GM21717 (cell line): Measurements from ENCODE around the gene MED12.

ENCODE experiments used
- ATAC-seq: cut with Tn5 transposase; IDR thresholded peaks from one replicate; pipeline ENCODE4 v1.9.1; 2021; ENCODE audit warnings: mild to moderate bottlenecking, moderate library complexity; ENCODE audit not compliant: unreplicated experiment

MED12 gene

DNA sequence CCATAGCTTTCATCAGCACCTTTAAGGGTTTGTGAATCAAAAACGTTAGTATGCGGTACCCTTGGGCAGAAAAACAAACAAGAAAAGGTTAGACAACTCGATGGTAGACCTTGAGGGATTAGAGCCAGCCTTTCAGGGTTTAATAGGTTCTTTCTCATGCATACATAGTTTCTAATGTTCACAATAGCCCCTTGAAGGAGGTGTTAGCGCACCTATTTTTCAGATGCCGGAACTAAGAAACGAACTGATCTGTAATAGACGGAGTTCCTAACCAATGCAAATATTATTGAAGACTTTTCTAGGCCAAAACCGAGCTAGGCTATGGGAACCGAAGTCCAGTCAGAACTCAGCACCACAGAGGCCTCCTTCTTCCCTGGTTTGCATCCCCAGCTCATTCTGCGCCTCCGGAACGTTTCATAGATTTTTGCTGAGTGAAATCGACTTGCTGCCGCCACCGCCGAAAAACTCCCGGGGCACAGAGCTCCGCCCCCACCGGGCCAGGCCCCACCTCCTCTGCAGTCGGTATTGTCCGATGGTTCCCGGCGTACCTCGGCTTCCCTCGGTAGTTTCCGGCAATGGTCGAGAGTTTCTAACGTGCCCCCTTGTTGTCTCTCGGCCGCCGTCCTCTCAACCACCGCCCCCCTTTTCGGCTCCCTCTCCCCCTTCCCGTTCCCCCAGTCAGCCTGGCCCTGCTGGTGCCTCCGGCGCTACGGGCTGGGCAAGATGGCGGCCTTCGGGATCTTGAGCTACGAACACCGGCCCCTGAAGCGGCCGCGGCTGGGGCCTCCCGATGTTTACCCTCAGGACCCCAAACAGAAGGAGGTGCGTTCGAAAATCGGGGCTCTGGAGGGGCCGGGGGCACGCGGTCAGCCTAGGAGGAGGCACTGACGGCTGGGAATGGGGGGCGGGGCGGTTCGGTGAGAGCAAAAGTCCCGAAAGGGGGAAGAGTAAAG lies at the start of gene MED12:
TSS of gene MED12 (plus strand) at position 565 of the 953 bp plus-strand sequence. CDS start at position 724, 159 bp downstream.
- peak; percentile 78 for ATAC-seq

DNA sequence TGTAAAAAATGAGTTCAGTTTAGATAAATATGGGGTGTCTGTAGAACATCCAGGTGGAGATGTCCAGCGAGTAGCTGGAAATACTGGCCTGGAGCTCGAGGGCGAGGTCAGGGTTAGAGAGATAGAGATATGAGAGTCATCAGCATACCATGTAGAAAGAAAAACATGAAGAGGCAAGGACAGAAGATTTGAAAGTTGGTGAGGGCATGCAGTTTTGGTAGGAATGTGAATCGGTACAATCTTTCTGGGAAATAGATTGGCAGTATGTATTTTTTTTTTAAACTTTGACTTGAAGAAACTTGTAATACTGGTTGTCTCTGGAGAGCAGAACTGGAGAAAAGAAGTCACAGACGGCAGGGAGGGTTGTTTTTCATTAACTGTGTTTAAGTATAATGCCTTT lies 47.9 kb upstream of the MED12 start:
- ATAC-seq = no peak

DNA sequence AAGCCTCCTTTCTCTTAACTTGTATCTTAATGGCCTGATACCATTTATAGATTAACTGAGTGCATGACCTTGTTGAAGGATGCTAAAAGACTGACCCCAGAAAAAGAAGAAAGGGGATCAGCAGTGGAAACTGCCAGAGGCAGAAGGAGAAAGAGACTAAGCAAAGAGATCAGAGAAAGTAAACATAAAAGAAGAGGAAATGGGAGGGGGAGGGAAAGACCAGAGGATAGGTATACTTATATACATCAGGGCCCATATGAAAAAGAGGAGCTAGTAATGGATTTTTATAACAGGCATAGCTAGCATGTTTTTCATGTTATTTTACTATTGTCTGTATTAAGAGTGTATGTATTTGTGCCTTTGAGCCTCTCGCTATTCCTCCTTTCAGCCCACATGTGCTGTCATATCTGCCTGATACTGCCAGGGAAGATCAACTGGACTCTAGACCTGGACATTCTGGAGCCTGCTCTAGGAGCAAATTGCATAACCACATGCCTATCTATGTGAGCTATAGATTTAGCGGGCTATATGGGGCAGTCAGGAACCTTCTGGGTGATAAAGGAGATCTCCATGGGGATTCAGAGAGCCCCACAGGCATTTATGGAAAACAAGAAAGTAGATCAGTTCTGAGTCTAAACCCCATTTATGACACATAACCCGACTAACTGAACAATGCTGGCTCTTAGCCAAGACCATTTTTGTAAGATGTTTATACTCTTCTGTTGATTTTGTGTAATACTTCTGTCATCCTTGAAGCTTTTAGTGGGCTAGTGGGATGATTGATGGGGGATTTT lies 36.9 kb upstream of the MED12 start:
- ATAC-seq = no peak

DNA sequence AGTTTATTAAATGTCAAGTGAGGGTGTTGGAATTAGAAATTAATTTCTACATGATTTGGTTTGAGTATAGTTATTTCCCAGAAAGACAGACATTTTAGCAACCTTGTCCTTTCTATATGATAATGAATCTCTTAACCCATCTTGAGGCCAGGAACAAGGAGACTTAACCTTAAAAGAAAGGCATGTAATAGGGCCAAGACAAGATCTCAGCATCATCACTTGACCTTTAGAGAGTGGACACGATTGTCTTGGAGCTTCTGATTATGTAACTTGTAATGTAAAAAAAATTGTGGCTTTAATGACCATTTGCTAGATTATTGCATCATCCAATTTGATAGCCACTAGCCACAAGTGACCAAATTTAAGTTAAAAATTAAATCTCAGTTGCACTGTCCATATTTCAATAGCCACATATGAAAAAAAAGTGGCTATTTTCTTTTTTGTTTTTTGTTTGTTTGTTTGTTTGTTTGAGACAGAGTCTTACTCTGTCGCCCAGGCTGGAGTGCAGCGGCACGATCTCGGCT lies 36.2 kb upstream of the MED12 start:
- no peak for ATAC-seq

DNA sequence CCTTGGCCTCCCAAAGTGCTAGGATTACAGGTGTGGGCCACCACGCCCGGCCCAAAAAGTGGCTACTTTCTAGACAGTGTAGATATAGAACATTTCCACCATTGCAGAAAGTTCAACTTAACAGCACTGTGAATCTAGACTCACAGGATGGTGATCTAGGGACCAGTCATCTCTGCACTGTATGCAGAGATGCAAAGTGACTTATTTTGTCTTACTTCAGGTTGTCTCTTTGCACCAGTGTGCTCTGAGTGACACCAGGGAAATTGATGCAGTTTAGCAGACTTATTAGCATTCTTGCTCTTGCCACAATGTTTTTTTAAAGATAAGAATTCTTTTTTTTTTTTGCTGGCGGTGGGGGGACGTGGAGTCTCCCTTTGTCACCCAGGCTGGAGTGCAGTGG lies 35.6 kb upstream of the MED12 start:
- ATAC-seq = no peak

DNA sequence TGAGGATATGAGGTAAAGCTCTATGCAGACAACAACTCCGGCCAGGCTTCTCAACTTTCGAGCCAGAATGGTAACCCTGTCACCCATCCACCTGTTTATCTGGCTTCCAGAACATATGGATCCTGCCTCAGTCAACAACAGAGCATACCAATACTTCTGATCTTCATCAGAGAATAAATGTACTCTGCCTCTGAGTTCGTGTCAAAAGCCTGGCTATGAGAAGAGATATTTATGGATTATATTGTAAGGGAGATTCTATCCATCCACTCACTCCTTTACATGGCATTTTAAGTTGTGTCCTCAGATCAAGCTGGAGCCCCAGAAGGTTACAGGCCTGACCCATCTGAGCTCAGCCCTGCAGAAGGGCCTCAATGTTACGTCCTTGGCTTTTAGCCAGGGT lies 32.5 kb upstream of the MED12 start:
- no peak for ATAC-seq

DNA sequence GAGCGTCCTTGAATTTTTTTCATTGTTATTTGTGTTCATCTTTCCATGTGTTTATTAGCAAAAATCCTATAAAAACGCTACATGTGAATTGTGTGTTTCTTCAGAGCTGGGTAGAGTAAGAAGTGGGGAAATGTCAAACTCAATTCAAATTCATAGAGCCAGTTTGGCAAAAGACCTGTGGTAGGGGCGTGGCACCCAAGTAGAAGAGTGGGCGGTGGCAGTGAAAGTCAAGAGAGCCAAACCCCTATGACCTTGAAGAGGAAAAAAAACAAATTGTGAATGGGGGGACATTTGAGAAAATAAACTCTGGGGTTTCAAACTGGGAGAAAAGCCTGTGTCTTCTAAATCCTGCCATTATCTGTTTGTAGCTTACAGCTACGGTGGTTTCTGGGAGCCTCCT lies 27.1 kb upstream of the MED12 start:
- no peak for ATAC-seq

DNA sequence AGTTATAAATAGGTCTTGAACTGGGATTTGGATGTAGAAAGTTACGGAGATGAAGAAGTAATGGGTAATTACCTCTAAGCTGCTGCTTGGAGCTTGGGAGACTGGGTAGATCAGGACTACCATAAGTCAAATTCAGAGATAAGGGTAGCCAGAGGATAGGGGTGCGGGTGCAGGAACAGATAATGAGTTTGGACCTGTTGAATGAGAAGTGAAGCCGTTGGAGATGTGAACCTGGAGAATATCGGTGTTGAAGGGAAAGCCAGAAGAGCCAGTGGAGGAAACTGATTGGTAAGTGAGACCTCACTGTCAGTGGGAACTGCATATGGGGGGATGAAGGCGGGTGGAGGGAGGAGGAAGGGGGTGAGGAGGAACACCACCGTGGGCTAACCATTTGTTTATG lies 23.4 kb upstream of the MED12 start:
- ATAC-seq = no peak

DNA sequence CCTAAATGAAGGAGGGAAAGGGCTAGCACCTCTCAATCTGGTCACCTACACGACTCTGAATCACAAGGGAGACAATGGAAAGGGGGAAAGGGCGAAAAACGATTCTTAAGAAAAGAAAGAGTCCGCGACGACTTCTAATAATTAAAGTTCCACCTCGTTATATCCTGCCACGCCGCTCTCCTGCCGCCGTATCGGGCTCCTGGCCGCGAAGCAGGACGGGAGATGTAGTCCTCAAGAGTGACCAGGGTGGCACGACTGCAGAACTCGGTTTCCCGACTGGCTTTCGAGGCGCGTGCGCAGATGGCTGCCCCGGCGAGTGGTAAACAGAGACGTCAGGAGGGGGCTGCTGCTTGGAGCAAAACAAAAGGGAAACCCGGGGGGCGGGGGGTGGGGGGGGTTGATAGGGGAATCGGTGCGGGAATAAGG lies 22.8 kb upstream of the MED12 start, which contains the start of gene FOXO4:
TSS of gene FOXO4 (plus strand) at position 297 of the 426 bp plus-strand sequence. CDS start 678 bp downstream, outside the sequence.
- peak; percentile 80 for ATAC-seq

DNA sequence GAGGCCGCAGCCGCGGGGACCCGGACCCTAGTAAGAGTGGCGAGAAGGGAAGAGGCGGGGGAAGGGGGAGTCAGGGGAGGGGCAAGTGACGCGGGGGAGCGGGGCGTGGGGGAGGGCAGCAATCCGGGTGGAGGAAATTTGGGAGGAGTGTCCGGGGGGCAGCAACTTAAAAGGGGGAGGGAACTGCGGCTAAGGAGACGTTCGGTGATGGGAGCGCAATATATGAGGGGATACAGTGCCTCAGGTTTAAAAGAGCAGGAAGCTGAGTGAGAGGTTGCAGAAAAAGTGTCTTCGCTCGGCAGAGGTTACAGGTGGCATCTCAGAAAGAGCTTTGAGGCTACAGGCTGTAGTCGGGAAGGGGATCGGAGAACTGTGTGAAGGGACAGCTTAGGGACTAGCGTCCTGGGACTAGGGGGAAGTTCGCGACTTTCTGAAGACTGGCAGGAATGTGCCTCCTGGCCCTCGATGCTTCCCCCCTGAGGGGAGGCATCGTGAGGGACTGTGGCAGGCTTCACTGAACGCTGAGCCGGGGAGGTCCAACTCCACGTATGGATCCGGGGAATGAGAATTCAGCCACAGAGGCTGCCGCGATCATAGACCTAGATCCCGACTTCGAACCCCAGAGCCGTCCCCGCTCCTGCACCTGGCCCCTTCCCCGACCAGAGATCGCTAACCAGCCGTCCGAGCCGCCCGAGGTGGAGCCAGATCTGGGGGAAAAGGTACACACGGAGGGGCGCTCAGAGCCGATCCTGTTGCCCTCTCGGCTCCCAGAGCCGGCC lies 22.2 kb upstream of the MED12 start:
- peak; percentile 20 for ATAC-seq

DNA sequence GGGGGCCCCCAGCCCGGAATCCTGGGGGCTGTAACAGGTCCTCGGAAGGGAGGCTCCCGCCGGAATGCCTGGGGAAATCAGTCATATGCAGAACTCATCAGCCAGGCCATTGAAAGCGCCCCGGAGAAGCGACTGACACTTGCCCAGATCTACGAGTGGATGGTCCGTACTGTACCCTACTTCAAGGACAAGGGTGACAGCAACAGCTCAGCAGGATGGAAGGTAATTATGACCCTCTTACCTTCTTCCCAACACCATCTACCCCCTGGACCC lies 21.7 kb upstream of the MED12 start:
- ATAC-seq = no peak

DNA sequence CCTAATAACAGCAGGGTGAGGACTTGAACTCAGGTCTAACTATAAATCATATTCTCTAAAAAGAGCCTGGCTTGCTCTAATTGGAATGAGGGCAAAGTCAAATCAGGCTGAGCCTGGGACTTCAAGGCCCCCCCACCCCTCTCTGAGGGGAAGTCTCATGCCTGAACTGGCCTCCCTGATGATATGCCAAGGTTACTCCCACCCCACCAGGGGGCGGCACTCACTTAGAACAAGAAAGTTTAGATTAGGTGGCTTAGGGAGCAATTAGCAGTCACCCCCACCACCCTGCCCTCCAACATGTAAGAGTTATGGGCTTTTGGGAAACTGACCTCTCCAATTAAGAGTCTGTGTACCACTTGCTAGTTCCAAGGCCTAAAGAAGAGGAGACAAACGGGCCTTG lies 20.1 kb upstream of the MED12 start:
- peak; percentile 47 for ATAC-seq

DNA sequence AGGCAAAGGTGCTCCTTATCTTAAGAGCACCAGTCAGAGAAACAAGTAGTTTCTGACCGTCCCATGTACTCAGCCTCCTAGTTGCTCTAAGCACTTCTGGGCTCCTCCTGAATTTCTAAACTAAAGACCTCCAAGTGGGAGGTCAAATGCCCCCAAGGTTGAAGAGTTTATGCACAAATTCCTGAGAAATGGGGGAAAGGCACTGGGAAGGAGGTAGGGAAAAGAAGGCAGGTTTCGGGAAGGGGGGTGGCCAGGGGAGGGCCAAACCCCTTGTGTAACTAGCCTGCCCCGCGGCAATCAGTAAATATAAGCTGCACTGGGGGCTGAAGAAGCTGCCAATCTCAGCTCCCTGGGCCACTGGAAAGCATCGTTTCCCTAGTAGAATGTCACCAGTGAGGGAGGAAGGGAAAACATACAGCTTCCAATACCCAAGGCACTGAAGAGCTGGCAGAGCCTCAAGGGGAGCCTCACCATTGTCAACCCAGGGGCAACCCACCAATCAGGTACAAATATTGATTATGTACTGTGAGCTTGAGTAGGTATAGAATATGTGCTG lies 19.4 kb upstream of the MED12 start:
- ATAC-seq = no peak

DNA sequence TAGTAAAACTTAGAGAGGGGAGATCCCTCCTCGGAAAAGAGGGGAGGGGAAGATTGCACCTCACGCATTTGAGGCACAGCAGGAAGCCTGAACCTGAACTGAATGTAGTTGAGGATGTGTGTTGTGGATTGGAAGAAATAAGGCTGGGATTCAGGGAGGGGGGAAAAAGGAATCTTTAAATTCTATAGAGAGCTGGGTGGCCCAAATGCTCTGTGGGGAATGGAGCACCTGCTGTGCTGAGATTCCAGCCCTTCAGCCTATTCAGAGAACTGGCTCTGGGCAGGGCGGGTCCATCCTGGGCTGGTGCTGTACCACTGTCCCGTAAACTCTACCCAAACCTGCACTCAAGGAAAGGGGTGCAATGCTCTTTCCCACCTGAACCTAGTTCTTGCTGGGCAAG lies 18.7 kb upstream of the MED12 start:
- no peak for ATAC-seq

DNA sequence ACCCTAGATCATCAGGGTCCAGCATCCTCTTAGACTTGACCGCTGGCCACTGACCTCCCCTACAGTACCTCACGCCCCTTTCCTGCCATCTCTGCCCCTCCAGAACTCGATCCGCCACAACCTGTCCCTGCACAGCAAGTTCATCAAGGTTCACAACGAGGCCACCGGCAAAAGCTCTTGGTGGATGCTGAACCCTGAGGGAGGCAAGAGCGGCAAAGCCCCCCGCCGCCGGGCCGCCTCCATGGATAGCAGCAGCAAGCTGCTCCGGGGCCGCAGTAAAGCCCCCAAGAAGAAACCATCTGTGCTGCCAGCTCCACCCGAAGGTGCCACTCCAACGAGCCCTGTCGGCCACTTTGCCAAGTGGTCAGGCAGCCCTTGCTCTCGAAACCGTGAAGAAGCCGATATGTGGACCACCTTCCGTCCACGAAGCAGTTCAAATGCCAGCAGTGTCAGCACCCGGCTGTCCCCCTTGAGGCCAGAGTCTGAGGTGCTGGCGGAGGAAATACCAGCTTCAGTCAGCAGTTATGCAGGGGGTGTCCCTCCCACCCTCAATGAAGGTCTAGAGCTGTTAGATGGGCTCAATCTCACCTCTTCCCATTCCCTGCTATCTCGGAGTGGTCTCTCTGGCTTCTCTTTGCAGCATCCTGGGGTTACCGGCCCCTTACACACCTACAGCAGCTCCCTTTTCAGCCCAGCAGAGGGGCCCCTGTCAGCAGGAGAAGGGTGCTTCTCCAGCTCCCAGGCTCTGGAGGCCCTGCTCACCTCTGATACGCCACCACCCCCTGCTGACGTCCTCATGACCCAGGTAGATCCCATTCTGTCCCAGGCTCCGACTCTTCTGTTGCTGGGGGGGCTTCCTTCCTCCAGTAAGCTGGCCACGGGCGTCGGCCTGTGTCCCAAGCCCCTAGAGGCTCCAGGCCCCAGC lies 17.6 kb upstream of the MED12 start:
- ATAC-seq = no peak

DNA sequence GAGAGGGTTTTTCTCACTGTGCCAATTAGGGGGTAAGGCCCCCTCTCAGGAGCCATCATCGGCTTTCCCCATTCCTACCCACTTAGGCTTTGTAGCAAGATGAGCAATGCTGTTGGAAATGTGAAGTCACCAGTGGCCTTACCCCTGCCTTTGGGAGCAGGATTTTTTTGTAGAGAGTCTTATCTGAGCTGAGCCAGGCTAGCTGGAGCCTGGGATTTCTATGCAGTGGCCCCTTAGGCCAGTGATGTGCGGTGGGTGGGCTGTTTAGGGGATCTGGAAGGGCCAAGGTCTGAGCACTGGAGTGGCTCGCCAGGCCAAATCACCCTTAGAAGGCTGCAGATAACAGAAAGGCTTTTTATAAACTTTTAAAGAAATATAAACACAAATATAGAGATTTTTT lies 16.1 kb upstream of the MED12 start:
- ATAC-seq = no peak

DNA sequence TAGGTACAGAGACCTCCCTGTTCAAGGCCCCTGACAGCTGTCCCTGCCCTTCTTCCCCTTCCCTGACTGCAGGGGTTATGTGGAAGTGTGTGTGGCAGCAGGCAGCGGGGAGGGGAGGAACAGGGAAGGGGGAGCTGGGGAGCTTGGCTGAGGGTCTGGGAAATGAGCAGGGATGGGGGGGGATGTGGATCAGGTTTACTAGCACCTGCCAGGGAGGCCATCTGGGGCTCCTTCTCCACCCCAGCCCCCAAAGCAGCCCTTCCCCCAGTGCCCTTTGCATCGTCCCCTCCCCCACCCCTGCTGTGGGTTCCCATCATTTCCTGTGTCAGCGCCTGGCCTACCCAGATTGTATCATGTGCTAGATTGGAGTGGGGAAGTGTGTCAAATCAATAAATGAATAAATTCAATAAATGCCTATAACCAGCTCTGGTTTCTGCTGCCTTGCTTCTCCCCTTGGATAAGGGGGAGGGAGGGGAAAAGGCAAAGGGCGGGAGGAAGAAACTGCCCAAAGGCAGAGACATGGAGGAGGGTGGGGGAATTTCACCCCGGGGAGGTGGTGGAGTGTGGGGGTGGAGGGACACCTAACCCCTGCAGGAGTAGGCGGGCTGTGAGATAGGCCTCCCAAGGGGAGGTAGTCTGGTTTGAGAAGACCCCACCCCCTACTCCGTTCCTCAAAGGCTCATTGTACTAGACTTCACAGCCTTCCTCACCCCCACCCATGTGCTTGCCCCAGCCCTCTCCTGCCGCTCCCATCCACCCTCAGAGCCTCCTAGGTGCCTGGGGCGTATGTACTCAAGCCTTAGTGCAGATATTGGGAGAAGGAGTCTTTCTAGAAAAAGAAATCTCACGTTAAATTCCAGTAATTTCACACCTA lies 15.0 kb upstream of the MED12 start:
- no peak for ATAC-seq

DNA sequence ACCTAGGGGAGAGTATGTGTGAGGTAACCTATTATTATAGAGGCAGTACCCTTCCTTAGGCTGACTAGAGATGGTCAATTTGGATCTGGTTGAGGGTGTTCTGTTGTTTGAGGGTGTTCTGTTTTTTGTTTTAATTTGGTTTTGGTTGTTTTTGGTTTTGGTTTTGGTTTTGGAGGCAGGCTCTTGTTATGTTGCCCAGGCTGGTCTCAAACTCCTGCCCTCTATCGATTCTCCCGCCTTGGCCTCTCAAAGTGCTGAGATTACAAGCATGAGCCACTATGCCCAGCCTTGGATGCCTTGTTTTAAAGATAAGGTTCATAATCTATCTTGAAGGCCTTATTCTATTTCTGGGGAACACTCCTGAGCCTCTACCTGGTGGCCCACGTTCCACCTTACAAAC lies 12.8 kb upstream of the MED12 start:
- no peak for ATAC-seq

DNA sequence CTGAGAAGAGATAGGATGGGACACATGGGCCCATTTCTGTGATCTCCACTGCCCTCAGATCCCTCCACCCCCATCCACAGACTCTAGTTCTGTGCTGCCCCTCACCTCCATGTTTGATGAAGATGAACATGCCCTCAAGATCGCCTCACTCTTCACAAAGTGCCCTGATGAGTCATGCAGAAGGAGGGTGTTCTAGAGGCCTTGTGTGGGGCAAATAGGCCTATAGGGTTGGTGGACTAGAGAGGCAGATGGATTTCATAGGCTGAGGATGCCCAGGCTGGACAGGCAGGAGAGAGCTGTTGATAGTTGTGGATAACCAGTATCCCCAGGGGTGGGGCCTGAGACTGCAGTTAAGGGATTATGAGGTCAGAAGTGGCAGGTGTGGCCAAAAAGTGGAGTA lies 12.0 kb upstream of the MED12 start, which contains the start of gene CXorf65:
TSS of gene CXorf65 (minus strand) at position 314 of the 400 bp plus-strand sequence. CDS start at position 130, 184 bp downstream.
- no peak for ATAC-seq
